Measurements from ENCODE around the gene TMEM33.

The TMEM33 gene

GRCh38 chr4:42008011-42008786 is 73.0 kb downstream of the TMEM33 start:
- DNase-seq, result no peak
